22Rv1 (cell line): Measurements from ENCODE around the gene CNN3.

Experiments
- ZFX ChIP-seq: fragments of 450-650 bp; IDR thresholded peaks from 2 replicates; pipeline ENCODE4 v1.6.1; 2017; ENCODE audit warnings: antibody characterized with exemption, borderline replicate concordance
- TF ChIP-seq, protein P1 (sequence below): fragments of 450-650 bp; IDR thresholded peaks from 2 replicates; pipeline ENCODE4 v1.5.1; 2017; ENCODE audit warnings: mild to moderate bottlenecking

DNA sequence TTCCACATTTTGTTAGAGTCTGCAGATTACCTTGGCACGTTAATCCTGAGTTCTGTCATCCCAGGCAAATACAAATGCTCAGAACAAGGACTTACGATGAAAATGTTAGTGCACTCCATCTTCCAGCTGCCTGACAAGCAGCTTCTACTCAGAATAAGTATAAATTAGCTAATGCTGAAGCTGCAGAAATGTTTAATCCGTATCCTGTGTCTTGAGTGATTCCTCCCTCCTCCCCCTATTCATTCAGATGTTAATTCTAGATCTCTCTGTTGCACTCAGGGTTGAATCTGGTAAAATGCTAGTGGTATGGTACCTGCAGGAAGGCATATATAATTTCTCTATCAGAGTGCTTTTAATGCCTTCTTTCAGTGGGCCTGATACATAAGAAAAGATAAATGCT is 39.8 kb downstream of the CNN3 start:
- TF ChIP-seq, protein P1, sequence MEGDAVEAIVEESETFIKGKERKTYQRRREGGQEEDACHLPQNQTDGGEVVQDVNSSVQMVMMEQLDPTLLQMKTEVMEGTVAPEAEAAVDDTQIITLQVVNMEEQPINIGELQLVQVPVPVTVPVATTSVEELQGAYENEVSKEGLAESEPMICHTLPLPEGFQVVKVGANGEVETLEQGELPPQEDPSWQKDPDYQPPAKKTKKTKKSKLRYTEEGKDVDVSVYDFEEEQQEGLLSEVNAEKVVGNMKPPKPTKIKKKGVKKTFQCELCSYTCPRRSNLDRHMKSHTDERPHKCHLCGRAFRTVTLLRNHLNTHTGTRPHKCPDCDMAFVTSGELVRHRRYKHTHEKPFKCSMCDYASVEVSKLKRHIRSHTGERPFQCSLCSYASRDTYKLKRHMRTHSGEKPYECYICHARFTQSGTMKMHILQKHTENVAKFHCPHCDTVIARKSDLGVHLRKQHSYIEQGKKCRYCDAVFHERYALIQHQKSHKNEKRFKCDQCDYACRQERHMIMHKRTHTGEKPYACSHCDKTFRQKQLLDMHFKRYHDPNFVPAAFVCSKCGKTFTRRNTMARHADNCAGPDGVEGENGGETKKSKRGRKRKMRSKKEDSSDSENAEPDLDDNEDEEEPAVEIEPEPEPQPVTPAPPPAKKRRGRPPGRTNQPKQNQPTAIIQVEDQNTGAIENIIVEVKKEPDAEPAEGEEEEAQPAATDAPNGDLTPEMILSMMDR, result no peak
- TF ChIP-seq ZFX, result no peak
